Prostate gland (tissue), 2 donors: ENCODE data around the gene KLHDC7B. TPM values are rescaled to one million over a fixed set of nuclear protein-coding genes. Genes with fewer than 3 reads are reported as not detected.

Experiments
- DNase-seq: peaks from one replicate; pipeline ENCODE4 v3.0.0-alpha.2; 2019; ENCODE audit warnings: low spot score
- H3K27ac ChIP-seq, 2 donors: fragments of 200-600 bp; sonication (generic); 2 replicates each; pipeline ENCODE4 v1.5.1; 2017 to 2019
- H3K27me3 ChIP-seq: fragments of 200-600 bp; sonication (generic); replicated peaks from 2 replicates; pipeline ENCODE4 v1.5.1; 2019; ENCODE audit not compliant: insufficient read depth
- H3K36me3 ChIP-seq, 2 donors: fragments of 200-600 bp; sonication (generic); 1 replicate in 1 of 2; 2 replicates in 1 of 2; pipeline versions ENCODE4 v1.5.1 to v1.8.1; 2017 to 2019
- H3K4me1 ChIP-seq: fragments of 200-600 bp; sonication (generic); replicated peaks from 2 replicates; pipeline ENCODE4 v1.5.1; 2019
- H3K4me3 ChIP-seq, 2 donors: fragments of 200-600 bp; sonication (generic); 2 replicates each; pipeline ENCODE4 v1.5.1; 2017 to 2019
- H3K9me3 ChIP-seq: fragments of 200-600 bp; sonication (generic); 2 replicates; pipeline ENCODE4 v1.5.1; 2017
- POLR2A ChIP-seq: fragments of 450-650 bp; IDR thresholded peaks from one replicate; pipeline ENCODE4 v1.6.1; 2016; ENCODE audit warnings: antibody characterized with exemption, mild to moderate bottlenecking
- POLR2AphosphoS5 ChIP-seq: sonication (generic); formaldehyde crosslinking; IDR thresholded peaks from one replicate; pipeline ENCODE4 v1.6.1; 2017; ENCODE audit warnings: antibody characterized with exemption
- WGBS: methylation state at CpG from one replicate; pipeline ENCODE4 v1.1.5; 2018; 5-methylcytosine and 5-hydroxymethylcytosine counted together
- intact Hi-C: fragments of 100-400 bp; cut with DNase I; formaldehyde crosslinking; loops from one replicate; pipeline ENCODE4 v1.14.2; 2022
- total RNA-seq, 2 donors: library from RNA; depleted of rRNA; stranded (reverse); fragments of >200 nt; gene quantifications; one replicate each; pipeline ENCODE4 v1.1.0, GENCODE V29; 2016
- TF ChIP-seq, protein P1 (sequence below), 4 experiments: fragments of 200-600 bp in 2 of 4; fragments of 450-650 bp in 2 of 4; sonication (generic) in 2 of 4; IDR thresholded peaks; 1 replicate in 3 of 4; 2 replicates in 1 of 4; pipeline ENCODE4 v1.5.1; 2016 to 2019; ENCODE audit warnings: antibody characterized with exemption in 4 of 4, mild to moderate bottlenecking in 2 of 4, moderate library complexity in 2 of 4

The KLHDC7B gene
- total RNA-seq, 2 donors from 2014 or later, result 0.62 TPM; not detected in 1

DNA sequence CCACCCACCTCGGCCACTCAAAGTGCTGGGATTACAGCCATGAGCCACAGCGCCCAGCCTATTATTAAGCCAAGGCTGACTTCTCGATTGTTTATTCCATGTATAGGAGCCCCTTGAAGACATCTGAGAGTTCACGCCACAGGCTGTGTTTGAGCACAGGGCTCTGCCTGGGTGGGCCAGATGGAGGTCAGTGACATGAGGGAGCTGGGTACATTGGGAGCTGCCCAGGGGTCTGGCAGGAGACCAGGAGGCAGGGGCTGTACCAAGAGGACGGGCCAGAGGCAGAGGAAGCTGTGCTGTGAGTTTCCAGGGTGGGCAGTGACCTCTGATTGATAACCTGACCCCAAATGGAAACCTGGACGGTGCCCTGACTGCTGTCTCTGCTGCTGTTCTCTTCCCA is 43.6 kb upstream of the KLHDC7B start:
- DNase-seq, result no peak
- Histone ChIP-seq H3K4me3 (no peak overlapping the region), H3K36me3 (peaks cover 0 to 14% of the 10 kb centered on the region in 2 donors), H3K4me1 (peaks cover 9% of the 10 kb centered on the region), H3K9me3 (no peaks in the 10 kb centered on the region), H3K27ac (no peak overlapping the region), H3K27me3 (no peaks in the 10 kb centered on the region)
- no peak for TF ChIP-seq POLR2A
- TF ChIP-seq, protein P1, sequence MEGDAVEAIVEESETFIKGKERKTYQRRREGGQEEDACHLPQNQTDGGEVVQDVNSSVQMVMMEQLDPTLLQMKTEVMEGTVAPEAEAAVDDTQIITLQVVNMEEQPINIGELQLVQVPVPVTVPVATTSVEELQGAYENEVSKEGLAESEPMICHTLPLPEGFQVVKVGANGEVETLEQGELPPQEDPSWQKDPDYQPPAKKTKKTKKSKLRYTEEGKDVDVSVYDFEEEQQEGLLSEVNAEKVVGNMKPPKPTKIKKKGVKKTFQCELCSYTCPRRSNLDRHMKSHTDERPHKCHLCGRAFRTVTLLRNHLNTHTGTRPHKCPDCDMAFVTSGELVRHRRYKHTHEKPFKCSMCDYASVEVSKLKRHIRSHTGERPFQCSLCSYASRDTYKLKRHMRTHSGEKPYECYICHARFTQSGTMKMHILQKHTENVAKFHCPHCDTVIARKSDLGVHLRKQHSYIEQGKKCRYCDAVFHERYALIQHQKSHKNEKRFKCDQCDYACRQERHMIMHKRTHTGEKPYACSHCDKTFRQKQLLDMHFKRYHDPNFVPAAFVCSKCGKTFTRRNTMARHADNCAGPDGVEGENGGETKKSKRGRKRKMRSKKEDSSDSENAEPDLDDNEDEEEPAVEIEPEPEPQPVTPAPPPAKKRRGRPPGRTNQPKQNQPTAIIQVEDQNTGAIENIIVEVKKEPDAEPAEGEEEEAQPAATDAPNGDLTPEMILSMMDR (IDR thresholded peaks at IDR 0.05), result no peak
- TF ChIP-seq POLR2AphosphoS5, result no peak
- intact Hi-C loops, result no loop called here
- WGBS, result 82% methylated on average over 6 of the region's 6 CpGs

DNA sequence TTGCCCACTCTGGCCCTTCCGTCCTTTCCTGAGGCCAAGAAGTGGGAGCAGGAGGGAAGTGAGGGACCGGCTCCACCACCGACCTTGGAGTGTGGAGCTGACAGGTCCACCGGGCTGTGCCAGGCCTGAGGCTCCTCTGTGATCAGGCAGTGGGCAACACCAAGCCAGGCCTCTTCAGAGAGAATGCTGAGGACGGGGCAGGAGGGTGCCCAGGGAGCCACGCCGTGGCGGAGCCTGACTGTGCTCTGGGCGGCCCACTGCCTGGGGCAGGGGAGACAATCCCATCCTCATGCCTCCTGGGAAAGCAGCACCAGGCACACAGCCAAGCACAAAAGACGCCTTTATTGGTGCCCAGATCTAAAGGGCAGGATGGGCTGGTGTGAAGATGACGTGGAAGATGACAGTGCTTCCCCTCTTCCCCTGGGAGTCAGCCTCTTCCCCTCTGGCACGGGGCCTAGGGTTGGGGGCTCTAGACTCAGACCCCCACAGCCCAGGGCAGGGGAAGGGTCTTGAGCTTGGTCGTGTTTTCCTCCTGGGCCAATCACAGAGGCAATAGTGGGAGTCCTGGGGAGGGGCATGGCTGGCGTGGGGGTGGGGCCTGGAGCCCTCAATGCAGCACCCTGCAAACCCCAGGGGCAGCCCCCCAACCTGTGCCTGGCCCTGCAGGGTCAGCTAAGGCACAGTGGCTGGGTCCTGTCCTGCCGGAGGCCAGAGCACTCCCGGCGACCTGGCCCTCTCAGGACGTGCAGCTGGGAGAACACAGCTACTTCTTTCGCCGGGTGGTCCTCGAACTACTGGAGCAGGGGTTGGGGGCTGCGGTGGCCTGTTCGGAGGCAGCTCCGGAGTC is 42.8 kb upstream of the KLHDC7B start:
- WGBS, result 88% methylated on average over 24 of the region's 24 CpGs
- Histone ChIP-seq H3K4me1 (peaks cover 9% of the 10 kb centered on the region), H3K27me3 (no peaks in the 10 kb centered on the region)

DNA sequence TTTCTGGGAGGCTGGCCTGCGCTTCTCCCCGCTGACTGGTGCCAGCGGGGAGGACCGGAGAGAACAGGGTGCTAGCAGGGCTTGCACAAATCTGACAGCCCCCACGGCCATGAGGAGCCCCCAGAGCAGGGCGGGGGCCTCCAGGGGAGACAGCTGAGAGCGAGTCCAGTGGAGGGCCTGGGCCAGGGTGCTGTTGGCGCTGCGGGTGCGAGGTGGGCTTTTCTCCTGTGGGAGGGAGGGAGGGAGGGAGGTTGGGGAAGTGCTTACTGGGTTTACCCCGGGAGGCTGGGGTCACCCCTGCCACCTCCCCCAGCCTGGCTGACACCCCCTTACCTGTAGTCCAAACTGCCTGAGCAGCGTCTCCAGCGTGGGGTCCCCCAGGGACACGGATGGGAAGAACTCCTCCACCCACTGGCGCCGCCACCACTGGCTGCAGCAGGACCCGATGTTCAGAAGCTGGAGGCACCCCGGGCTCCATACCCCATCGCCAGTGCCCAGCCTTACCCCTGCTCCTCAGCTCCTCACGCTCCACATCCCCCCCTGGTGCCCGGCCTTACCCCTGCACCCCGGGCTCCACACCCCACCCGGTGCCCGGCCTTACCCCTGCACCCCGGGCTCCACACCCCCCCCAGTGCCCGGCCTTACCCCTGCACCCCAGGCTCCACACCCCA is 42.1 kb upstream of the KLHDC7B start:
- TF ChIP-seq POLR2AphosphoS5, result no peak
- no peaks in the 10 kb centered on the region for H3K27me3 ChIP-seq

More for the DNA sequence above, 42.8 kb upstream of the KLHDC7B start:
- DNase-seq, result no peak
- intact Hi-C loops, result no loop called here
- TF ChIP-seq POLR2AphosphoS5, result no peak
- no peak for TF ChIP-seq POLR2A
- TF ChIP-seq, protein P1 (IDR thresholded peaks at IDR 0.05), result no peak
- Histone ChIP-seq H3K4me3 (no peak overlapping the region), H3K9me3 (no peaks in the 10 kb centered on the region), H3K36me3 (peaks cover 0 to 14% of the 10 kb centered on the region in 2 donors), H3K27ac (no peak overlapping the region)

DNA sequence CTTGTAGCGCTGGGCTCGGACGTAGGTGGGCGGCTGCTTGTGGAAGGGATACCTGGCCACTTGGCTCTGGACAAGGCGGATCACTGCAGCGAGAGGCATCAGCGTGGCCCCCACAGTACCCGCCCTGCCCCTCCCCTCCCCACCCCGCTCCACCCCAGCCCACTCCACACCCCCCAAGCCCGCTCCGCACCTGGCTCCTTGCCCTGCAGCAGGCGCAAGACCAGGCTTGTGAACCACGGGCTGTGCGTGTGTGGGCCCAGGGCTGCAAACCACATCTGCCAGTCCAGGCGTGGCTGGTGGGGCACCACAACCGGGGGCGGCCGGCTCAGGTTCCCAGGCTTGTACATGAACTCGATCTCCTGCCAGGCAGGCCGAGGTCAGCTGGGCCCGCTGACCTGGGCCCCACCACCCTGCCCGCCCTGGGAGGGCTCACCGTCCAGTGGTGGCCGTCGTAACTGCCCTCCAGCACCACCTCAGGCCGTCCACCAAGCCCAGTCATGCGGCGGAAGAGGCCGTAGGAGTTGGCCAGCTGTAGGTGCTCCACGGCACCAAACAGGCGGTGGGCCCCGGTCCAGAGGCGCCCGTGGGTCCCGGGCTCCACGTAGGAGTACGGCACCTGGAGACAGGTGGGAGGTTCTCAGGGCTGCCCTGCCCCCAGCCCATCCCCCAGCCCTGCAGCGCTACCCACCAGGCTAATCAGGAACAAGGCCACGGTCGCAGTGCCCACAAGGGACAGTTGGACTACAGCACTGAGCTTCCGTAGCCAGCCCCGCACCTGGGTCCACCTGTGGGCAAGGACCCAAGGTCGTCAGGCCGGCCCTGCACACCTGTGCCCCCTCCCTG is 41.1 kb upstream of the KLHDC7B start:
- TF ChIP-seq, protein P1 (IDR thresholded peaks at IDR 0.05), result no peak
- TF ChIP-seq POLR2AphosphoS5 (no peak), POLR2A (no peak)
- no peak overlapping the region for H3K4me3 ChIP-seq
- H3K36me3 ChIP-seq, result peaks cover 0 to 14% of the 10 kb centered on the region in 2 donors
- intact Hi-C loops, result no loop called here
- no peaks in the 10 kb centered on the region for H3K27me3 ChIP-seq
- WGBS, result 58% methylated on average over 40 of the region's 44 CpGs
- no peak for DNase-seq
- no peak overlapping the region for H3K27ac ChIP-seq
- H3K9me3 ChIP-seq, result no peaks in the 10 kb centered on the region
- peaks cover 14% of the 10 kb centered on the region for H3K4me1 ChIP-seq

More for the DNA sequence above, 42.1 kb upstream of the KLHDC7B start:
- Histone ChIP-seq H3K9me3 (no peaks in the 10 kb centered on the region), H3K4me3 (no peak overlapping the region), H3K4me1 (peaks cover 11% of the 10 kb centered on the region), H3K36me3 (peaks cover 0 to 14% of the 10 kb centered on the region in 2 donors), H3K27ac (no peak overlapping the region)
- DNase-seq, result no peak
- 83% methylated on average over 22 of the region's 26 CpGs for WGBS
- intact Hi-C loops, result no loop called here

DNA sequence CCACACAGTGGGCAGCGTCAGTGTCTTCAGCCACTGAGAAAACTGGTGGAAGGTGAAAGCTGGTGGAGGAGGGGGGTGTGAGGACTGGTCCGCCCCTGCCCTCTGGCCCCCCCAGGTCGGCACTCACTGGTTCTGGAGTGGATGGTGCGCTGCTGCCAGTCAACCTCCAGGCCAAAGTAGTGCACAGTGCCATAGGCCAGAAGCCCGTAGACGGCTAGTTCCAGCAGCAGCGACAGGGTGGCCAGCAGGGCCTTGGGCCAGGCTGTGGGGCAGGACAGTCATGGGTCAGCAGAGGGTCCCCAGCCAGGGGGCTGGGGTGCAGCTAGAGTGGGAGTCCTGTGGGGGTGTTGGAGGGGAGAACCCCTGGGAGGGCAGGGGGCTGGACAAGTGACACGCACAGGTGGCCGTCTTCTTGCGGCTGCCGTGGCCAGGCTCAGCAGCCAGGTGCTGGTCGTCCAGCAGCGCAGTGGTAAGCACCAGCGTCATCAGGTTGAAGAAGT is 40.4 kb upstream of the KLHDC7B start:
- DNase-seq, result no peak
- no peak overlapping the region for H3K4me3 ChIP-seq
- intact Hi-C loops, result no loop called here
- no peak overlapping the region for H3K27ac ChIP-seq
- no peaks in the 10 kb centered on the region for H3K27me3 ChIP-seq
- WGBS, result 72% methylated on average over 3 of the region's 14 CpGs
- H3K4me1 ChIP-seq, result peaks cover 14% of the 10 kb centered on the region
- no peak for TF ChIP-seq POLR2A
- H3K9me3 ChIP-seq, result no peaks in the 10 kb centered on the region
- peaks cover 0 to 14% of the 10 kb centered on the region in 2 donors for H3K36me3 ChIP-seq
